Cortex of kidney (tissue), 1 donor: ENCODE results near the gene CPEB1.

Experiments used
- DNase-seq: peaks from one replicate; lab custom pipeline; 2025; lab: John Stamatoyannopoulos, UW

The CPEB1 gene

GRCh38 chr15:82595203-82595602 is 52.0 kb downstream of the CPEB1 start:
- no peak for DNase-seq

DNA sequence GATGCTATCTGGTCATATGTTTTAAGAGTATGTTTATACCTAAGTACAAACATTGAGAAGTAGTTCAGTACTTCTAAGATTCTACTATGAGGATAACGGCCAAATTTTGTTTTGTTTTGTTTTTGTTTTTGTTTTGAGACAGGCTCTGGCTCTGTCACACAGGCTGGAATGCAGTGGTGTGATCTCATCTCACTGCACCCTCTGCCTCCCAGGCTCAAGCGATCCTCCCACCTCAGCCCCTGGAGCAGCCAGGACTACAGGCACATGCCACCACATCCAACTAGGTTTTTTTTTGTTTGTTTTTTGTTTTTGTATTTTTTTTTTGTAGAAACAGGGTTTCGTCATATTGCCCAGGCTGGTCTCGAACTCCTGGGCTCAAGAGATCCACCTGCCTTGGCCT is 59.4 kb downstream of the CPEB1 start:
- DNase-seq, result no peak

GRCh38 chr15:82585072-82585471 is 62.1 kb downstream of the CPEB1 start:
- no peak for DNase-seq

GRCh38 chr15:82580713-82581112 is 66.5 kb downstream of the CPEB1 start:
- no peak for DNase-seq

GRCh38 chr15:82575335-82575734 is 71.8 kb downstream of the CPEB1 start:
- no peak for DNase-seq

DNA sequence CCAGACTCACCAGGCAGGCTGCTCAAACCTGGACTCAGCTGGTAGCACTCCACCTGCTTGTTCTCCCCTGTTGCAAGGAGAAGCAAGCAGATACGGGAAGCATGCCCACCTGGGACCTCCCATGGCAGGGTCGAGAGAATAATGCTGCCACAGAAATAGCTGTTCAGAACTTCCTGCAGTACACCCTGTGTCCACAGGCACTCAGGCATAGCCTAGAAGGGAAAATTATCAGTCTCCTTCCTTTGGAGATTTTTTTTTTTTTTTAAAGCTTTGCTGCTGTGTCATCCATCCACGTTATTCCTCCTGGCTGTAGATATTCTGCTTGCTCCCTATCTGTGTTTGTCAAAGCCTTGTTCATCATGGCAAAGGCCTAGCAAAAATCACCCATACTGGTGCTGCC is 74.2 kb downstream of the CPEB1 start:
- no peak for DNase-seq

DNA sequence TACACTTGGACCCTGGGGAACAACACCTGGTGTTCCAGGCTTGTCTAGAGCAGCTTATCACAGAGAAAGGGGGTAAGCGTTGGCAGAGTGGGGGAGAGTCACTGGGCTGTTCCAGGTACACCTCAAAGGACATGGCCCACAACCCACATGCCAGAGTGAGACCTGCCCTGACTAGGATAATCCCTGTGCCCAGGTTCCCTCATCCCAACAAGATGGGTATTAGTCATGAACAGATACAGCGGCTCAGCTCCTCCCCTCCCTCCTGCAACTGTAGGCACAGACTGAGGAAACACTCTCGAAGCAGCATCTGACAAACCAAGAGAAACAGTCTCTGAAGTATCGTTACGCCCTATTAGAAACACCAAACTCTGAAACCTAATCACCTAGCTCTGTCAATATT is 74.9 kb downstream of the CPEB1 start:
- no peak for DNase-seq

DNA sequence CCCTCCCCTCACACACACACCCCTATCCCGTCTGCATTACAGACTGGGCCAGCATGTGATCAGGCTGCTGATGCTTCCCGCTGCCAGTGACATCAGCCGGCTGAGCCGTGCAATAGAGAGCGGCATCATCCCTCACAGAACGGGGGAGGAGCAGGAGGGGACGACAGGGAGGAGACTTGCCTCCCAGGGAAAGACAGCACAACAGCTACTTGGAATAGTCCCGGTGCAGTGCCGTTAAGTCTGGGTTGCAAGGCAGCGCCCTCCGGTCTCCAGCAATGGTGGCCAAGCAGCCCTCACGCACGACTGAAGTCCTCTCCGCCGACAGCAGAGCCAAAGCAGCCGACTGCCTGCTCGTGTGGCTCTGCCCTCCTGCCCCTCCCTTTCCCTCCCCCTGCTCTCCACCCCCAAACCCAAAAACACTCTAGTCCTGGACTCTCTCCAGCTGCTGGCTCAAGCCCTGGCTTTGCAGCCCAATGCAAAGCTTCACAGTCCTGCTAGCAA is 75.4 kb downstream of the CPEB1 start:
- no peak for DNase-seq

- DNase-seq, result no peak
Measured at GRCh38 chr15:82570721-82571508, 76.2 kb downstream of the CPEB1 start.

DNA sequence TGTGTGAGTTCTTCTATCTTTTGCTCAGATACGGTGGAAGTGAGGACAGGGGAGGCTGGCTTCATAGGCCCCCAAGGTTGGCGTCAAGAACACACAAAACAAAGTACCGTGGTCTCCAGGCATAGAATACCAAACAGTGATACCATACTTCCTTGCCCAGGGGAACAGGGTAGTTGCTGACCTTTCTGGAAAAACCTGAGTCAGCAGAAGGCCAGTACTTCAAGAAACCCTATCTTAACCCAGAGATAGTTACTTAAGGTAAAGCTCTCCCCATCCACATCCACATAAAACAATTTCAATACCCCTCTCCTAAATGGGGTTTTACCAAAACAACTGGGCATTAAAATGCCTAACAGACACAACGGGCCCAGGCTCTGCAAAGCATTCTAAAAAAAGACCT is 77.3 kb downstream of the CPEB1 start:
- no peak for DNase-seq

GRCh38 chr15:82568986-82569385 is 78.2 kb downstream of the CPEB1 start:
- DNase-seq, result no peak

GRCh38 chr15:82567661-82568060 is 79.5 kb downstream of the CPEB1 start:
- DNase-seq, result no peak

DNA sequence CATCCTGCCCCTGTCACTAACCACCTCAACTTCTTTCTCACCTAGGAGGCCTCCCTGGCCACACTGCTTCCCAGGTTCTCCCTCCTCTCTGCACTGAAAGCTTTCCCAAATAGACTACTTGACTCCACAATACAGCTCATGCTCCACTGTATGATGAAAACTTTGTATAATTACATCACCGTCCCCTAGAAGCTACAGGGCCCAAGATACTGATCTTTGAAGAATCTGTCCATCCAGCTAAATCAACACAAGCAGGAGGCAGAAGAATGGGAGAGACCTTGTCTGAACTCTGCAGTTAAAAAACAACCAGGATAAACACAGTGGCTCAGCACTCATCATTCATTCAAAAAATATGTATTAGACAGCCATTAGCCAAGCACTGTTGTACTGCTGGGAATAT is 80.5 kb downstream of the CPEB1 start:
- DNase-seq, result no peak

GRCh38 chr15:82558502-82558901 is 88.7 kb downstream of the CPEB1 start:
- DNase-seq, result no peak

- DNase-seq, result no peak
Measured at GRCh38 chr15:82556315-82557035, 90.7 kb downstream of the CPEB1 start.

DNA sequence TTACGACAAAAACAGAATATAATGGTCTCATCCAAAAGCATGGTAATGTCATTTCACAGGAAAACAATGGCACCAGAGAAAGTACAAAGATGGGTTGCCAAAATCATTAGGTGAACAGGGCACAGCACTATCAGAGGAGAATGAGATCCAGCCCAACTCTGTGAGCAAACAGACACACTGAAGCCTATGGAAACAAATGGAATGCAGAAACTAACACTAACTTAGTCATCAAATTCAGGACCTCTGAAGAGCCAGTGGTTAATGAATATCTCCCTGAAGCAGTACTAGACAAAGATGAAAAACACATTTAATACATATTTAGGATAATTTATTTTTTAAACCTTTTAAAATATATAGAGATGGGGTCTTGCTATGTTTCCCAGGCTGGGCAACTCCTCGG is 92.3 kb downstream of the CPEB1 start:
- no peak for DNase-seq

- DNase-seq, result no peak
Measured at GRCh38 chr15:82554351-82554750, 92.8 kb downstream of the CPEB1 start.

- DNase-seq, result no peak
Measured at GRCh38 chr15:82553846-82554245, 93.3 kb downstream of the CPEB1 start.

DNA sequence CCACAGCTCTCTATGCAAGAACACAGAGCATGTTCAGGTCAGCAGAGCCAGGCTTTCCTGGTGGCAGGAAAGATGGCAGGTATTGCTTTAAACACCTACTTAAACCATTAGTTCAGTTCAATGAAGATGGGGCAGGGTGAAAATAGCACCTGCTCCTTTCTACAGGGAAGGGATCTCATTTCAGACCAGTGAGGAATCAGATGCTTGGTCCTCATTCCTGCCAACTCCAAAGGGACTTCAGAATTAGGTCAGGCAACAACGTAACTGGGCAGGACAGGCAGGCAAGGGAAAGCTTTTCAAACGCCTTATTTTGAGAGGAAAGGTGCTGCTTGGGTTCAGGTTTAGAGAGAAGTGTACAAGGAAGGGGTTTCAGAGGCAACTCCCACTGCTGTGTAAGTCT is 94.3 kb downstream of the CPEB1 start:
- DNase-seq, result no peak

DNA sequence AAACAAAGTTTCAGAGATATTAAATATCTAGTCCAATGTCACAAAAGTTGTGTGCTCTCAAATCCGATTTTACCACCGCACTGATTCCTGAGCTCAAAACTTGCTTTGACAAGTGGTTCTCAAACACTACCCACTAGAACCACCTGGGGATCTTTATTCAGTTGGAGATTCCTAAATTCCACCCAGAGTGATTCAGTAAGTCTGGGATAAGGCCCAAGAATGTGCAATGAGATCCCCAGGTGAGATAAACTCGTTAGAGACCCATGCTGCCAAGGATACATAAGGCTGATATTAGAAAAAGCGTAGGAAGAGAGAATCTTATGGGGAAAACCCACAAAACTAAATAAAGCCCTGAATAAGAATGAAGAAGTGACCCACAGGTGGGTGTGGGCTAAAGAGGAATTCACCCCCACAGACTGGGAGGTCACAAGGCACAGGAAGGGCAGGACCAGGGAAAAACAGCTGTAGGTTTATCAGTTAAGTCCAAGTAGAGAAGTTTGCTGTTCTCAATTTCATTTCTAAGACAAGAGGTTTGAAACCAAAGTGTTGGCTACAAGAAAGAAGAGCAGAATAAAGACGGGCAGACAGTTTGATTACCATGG is 95.4 kb downstream of the CPEB1 start:
- DNase-seq, result no peak

- no peak for DNase-seq
Measured at GRCh38 chr15:82549199-82549665, 97.9 kb downstream of the CPEB1 start.

- no peak for DNase-seq
Measured at GRCh38 chr15:82548700-82549099, 98.5 kb downstream of the CPEB1 start.

DNA sequence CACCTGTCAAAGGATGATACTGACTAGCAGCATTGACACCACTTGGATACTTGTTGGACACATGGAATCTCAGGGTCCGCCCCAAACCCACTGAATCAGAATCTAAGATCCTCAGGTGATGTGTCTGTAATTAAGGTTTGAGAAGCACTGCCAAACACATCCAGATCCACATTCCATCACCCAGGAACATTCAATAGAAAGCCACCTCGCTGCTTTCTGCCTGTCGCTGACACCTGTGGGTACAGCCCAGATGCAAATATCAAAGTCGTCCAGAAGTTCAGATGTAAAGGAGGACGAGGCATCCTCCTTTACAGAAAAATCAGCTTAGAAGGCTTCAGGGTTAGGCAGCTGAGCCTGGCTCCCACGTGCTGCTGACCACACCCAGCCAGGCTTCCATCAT is 101.7 kb downstream of the CPEB1 start:
- DNase-seq, result no peak
